Lower leg skin (tissue), 4 donors: ENCODE results near the gene NCBP2L. TPM values are rescaled to one million over a fixed set of nuclear protein-coding genes. Genes with fewer than 3 reads are reported as not detected.

Experiments used
- DNase-seq, 2 donors: peaks; one replicate each; pipeline ENCODE4 v3.0.0-alpha.2; 2019; ENCODE audit warnings: low spot score in 2 of 2
- H3K4me3 ChIP-seq: fragments of 200-600 bp; sonication (generic); 2 replicates; pipeline ENCODE4 v1.5.1; 2017; ENCODE audit warnings: mild to moderate bottlenecking, low read depth; ENCODE audit not compliant: poor library complexity, severe bottlenecking
- POLR2A ChIP-seq, 2 donors: fragments of 450-650 bp; IDR thresholded peaks; one replicate each; pipeline ENCODE4 v1.6.1; 2016 to 2017; ENCODE audit warnings: antibody characterized with exemption in 2 of 2, mild to moderate bottlenecking in 1 of 2, moderate library complexity in 1 of 2
- WGBS, 2 donors: methylation state at CpG; one replicate each; pipeline ENCODE4 v1.1.5; 2018; 5-methylcytosine and 5-hydroxymethylcytosine counted together
- intact Hi-C: fragments of 100-400 bp; cut with DNase I; formaldehyde crosslinking; loops from one replicate; pipeline ENCODE4 v1.15.0; 2023; ENCODE audit warnings: low total_unique reads
- total RNA-seq, 4 donors: library from RNA; depleted of rRNA; stranded (reverse); fragments of >200 nt; gene quantifications; one replicate each; pipeline ENCODE4 v1.1.0, GENCODE V29; 2016
- TF ChIP-seq, protein P1 (sequence below), 3 donors: fragments of 450-650 bp; IDR thresholded peaks; one replicate each; pipeline ENCODE4 v1.5.1; 2016; ENCODE audit warnings: antibody characterized with exemption in 3 of 3, mild to moderate bottlenecking in 3 of 3, moderate library complexity in 2 of 3

Gene NCBP2L
- under 1 TPM in 2 of 4 donors, not detected in 2; 0.23 to 0.32 TPM for total RNA-seq

DNA sequence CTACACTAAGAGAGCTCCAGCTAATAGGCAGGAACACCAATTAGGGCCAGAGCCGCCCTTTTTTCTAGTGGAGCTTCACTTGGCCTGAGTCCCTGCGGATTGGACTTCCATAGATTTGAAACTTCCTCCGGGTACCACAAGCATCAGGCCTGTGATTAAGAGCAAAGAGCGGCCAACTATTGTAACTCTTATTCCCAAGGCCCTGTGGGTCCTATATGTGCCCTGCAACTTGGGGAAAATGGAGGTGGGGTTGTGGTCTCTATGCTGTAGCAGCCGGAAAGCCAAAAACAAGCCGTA is at the start of gene NCBP2L:
NCBP2L (plus strand) TSS at position 198 of the 297 bp plus-strand sequence. CDS start 16,488 bp downstream, outside the sequence.
- TF ChIP-seq, protein P1, sequence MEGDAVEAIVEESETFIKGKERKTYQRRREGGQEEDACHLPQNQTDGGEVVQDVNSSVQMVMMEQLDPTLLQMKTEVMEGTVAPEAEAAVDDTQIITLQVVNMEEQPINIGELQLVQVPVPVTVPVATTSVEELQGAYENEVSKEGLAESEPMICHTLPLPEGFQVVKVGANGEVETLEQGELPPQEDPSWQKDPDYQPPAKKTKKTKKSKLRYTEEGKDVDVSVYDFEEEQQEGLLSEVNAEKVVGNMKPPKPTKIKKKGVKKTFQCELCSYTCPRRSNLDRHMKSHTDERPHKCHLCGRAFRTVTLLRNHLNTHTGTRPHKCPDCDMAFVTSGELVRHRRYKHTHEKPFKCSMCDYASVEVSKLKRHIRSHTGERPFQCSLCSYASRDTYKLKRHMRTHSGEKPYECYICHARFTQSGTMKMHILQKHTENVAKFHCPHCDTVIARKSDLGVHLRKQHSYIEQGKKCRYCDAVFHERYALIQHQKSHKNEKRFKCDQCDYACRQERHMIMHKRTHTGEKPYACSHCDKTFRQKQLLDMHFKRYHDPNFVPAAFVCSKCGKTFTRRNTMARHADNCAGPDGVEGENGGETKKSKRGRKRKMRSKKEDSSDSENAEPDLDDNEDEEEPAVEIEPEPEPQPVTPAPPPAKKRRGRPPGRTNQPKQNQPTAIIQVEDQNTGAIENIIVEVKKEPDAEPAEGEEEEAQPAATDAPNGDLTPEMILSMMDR (IDR thresholded peaks at IDR 0.05), result no peak
- TF ChIP-seq POLR2A (IDR thresholded peaks at IDR 0.05), result no peak
- WGBS, 2 donors, result 46 to 60% methylated on average over 6 of the region's 6 CpGs
- intact Hi-C loops, result loop anchor here (5.0 kb wide), 1 partner anchor 115 kb away; no protein-coding TSS in a partner anchor
- DNase-seq, result no peak
- H3K4me3 ChIP-seq, result no peak within 1 kb of the TSS

DNA sequence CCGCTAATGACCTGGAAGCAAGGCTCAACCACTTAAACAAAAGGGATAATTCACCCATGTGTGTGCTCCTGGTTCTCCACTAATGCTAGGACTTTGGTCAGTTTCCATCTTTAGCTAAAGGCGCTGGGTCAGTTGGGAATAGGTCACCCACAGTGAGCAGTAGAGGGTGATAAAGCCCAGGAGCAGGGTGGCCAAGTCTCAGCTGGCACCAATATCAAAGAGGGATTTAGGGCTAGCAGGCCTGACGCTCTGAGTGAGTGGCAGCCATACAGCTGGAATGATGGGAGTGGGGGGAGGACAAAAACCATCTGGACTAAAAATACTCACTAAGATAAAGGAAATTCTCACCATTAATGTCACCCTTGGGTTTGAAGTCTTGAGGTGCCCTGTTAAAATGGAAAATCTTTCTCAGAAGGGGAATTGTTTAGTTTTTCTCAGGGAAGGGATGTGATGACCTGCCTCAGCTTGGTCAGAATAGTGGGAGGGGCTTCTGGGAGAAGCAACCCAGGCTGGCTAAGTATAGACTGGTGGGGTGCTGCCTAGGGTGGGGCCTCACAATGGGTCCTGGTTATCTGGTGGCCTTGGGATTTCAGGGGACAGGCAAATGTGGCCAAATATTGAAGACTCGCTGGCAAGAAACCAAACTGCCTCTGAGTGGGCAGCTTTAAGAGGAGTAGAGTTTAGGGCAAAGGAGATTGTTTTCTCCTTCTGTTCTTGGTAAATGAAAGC is 49.0 kb upstream of the NCBP2L start:
- WGBS, 2 donors, result 79 to 85% methylated on average over 4 of the region's 4 CpGs
- H3K4me3 ChIP-seq, result no peak overlapping the region
- intact Hi-C loops, result no loop called here
- TF ChIP-seq, protein P1 (IDR thresholded peaks at IDR 0.05), result no peak
- no peak for TF ChIP-seq POLR2A (IDR thresholded peaks at IDR 0.05)
- no peak for DNase-seq

DNA sequence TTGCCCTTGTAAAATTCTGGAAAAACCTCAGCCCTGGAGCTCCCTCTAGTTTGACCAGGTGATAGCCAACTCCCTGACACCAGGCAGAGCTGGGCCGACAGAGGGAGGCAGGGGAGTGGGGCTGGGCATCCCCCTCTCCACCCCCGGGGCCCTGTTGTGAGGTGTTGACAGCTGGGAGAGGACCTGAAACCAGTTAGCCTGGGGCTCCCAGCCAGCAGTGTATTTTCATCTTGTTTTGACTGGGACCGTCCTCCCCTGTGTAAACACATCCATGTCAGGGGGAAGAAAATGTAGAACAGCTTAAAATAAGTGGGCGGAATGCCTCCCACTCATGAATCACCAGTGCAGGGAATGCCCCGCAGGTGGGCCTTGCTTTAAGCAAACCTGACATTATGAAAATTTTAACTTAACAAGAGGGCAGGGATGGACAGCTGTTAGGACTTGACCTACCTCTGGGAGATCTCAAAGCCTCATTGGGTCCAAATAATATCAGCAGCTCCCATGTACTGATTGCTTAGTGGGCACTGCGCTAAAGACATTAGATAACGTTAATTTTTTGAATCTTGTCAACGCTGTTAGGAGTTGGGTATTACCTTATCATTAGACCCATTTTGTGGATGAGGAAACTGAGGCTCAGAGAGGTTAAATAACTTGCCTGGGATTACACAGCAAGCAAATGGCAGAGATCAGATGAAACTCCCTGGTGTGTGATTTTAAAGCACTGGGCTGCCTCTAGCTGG is 47.8 kb upstream of the NCBP2L start:
- intact Hi-C loops, result no loop called here
- 58 to 73% methylated on average over 8 of the region's 8 CpGs for WGBS, 2 donors
- no peak overlapping the region for H3K4me3 ChIP-seq
- TF ChIP-seq, protein P1 (IDR thresholded peaks at IDR 0.05), result no peak
- TF ChIP-seq POLR2A (IDR thresholded peaks at IDR 0.05), result no peak
- no peak for DNase-seq

DNA sequence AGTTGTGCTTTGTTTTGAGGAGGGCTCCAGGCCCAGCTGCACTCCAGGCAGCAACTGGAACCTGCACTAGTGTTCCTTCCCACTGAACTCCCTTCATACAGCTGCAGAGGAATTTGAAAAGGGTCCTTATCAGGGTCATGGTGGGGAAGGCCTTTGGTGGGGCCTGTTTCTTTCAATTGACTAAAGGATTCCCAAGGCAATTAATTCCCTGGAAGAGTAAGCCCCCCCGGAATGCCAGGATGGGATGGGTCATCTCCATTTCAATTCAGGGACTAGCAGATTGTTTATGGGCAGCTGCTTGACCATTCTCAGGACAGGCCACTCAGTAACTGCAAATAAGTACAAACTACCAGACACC is 47.3 kb upstream of the NCBP2L start:
- intact Hi-C loops, result no loop called here

DNA sequence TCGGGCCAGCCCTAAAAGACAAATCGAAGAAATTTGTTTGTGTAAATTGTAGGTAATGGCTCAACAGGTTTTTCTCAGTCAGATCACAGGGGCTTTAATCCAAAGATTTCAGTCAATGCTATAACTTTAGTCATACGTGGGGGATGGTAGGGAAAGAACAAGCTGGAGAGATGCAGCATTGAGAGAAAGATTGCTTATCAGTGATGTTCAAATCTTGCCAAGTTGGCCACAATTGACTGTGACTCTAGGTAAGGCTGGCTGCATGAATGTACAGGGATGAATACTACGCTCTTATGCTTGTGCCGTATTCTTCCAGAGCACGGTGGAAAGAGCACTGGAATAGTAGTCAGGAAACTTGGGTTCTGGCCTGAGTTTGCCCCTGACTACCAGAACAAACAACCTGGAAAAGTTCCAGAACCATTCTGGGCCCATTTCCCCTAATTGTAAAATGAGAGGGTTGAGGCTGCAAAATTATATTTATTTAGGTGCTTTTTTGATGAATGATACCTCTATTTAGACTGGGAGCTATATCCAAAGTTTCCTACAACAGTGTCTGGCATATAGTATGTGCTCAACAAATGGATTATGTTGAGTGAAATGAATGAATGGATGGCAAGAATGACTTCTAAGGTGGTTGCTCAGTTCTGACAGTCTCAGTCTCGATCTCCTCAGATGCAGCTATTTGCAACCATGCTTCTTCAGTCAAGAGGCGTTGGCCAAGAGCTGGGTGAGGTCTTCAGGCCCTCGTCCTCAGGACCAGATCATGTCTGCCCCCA is 46.4 kb upstream of the NCBP2L start:
- no peak overlapping the region for H3K4me3 ChIP-seq
- intact Hi-C loops, result no loop called here
- DNase-seq, result no peak
- TF ChIP-seq, protein P1 (IDR thresholded peaks at IDR 0.05), result no peak
- no peak for TF ChIP-seq POLR2A (IDR thresholded peaks at IDR 0.05)
- 57 to 63% methylated on average over 8 to 9 of the region's 9 CpGs for WGBS, 2 donors

More for the DNA sequence above, 47.3 kb upstream of the NCBP2L start:
- 73% methylated on average over 1 of the region's 1 CpG for WGBS, 2 donors
- TF ChIP-seq POLR2A (IDR thresholded peaks at IDR 0.05), result no peak
- TF ChIP-seq, protein P1 (IDR thresholded peaks at IDR 0.05), result no peak
- DNase-seq, result no peak
- H3K4me3 ChIP-seq, result no peak overlapping the region
